Astrocyte of the cerebellum (primary cell): ENCODE results near the gene ITGB8.

Source experiments
- DNase-seq: peaks from one replicate; pipeline ENCODE4 v3.0.0-alpha.2; 2011; ENCODE audit warnings: low read depth
- H3K4me3 ChIP-seq: 2 replicates; pipeline ENCODE4 v1.5.1; 2011; ENCODE audit warnings: mild to moderate bottlenecking, low read depth, low read length, moderate library complexity
- CTCF ChIP-seq: IDR thresholded peaks from 2 replicates; pipeline ENCODE4 v1.5.1; 2012; ENCODE audit warnings: low read length, low read depth, moderate library complexity, mild to moderate bottlenecking; ENCODE audit errors: missing control alignments
- in situ Hi-C: cut with HindIII; loops from 2 replicates; pipeline ENCODE4 v1.10.0; 2017; ENCODE audit warnings: low sequenced_read_pairs

Gene ITGB8

DNA sequence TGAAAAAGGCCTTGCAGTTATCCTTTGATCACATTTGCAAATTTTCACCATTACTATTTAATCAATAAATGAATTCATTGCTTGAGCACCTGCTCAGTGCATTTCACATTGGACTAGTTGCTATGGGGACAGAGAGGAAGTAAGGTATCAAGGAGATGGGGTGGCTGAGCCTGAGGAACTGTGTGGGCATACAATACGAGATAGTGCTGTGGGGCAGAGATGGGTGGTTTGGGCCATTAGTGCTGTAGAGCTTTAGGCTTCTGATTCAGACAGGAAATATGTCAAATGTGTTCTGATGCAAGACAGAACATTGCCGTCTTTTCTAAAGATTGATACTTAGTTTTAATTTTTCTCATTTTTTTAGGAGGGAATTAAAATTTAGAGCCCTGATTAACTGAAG is 13.2 kb downstream of the ITGB8 start:
- in situ Hi-C loops, result no loop called here
- no peak for TF ChIP-seq CTCF
- no peak for DNase-seq
- H3K4me3 ChIP-seq, result no peak overlapping the region

- TF ChIP-seq CTCF, result no peak
- H3K4me3 ChIP-seq, result no peak overlapping the region
- in situ Hi-C loops, result no loop called here
- no peak for DNase-seq
Observed at GRCh38 chr7:20344396-20344795, 13.7 kb downstream of the ITGB8 start.

DNA sequence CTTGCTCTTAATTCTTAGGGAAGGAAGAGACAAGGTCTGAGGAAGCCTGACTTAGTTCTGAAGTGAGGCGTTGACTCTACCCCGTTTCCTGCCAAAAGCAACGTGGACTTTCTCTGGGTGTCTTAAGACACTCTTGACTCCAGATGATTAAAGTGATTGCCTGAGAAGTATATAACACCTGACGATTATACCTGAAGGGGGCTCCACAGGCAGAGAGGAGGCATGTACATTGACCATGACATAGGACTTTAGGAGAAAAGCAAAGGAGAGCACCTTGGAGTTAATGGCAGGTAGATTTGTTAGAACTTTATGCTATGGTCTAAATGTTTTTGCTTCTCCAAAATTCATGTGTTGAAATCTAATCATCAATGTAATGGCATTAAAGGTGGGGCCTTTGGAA is 15.9 kb downstream of the ITGB8 start:
- in situ Hi-C loops, result no loop called here
- no peak overlapping the region for H3K4me3 ChIP-seq
- no peak for TF ChIP-seq CTCF
- no peak for DNase-seq

DNA sequence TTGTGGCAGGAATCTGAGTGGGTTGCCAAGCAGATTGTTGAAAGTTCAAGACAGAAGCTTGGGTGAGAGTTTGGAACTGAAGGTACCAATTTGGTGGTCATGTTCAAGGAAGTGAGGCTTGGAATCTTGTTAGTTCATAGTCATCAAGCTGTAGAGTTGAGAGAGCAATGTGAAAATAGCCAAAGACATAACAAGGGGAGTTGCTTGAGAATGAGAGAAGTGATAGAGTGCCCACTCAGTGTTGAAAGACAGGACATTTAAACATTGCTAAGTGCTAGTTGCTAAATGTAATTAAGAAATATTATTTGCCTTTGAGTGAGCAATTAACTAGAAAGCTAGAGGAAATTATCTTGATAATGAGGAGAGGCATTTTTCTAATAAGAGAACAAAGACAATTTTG is 17.0 kb downstream of the ITGB8 start:
- TF ChIP-seq CTCF, result no peak
- DNase-seq, result no peak
- in situ Hi-C loops, result no loop called here
- no peak overlapping the region for H3K4me3 ChIP-seq

DNA sequence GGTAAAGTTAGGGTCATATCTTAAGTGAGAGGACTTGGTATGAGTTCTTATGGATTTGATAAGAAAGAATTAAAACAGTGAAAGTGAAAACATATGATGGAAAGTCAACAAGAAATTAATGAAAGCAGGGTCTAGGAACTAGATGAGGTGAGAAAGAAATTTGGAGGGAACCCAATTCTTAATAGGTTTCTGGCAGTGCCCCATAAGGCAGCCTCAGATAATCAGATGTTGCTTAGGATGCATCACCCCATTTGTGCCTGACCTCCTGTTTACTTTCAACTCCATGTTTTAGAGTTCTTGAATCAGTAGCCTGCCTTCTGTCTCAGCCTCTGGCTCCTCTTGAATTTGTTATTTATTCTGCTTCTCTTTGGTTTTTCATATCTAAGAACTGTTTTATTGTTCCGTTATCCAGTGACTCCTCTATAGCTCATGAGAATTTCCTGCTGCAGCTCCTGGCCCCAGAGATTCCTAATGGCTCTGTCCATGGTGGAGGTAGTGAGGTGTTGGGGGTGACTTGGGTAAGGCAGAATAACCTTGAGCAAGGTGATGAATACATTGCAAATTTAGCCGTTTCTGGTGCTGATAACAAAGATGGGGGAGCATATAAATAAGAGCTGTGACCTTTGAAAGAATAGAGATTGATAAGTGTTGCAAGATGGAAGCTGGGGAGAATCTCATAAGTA is 17.6 kb downstream of the ITGB8 start:
- H3K4me3 ChIP-seq, result no peak overlapping the region
- in situ Hi-C loops, result no loop called here
- no peak for TF ChIP-seq CTCF
- DNase-seq, result no peak

DNA sequence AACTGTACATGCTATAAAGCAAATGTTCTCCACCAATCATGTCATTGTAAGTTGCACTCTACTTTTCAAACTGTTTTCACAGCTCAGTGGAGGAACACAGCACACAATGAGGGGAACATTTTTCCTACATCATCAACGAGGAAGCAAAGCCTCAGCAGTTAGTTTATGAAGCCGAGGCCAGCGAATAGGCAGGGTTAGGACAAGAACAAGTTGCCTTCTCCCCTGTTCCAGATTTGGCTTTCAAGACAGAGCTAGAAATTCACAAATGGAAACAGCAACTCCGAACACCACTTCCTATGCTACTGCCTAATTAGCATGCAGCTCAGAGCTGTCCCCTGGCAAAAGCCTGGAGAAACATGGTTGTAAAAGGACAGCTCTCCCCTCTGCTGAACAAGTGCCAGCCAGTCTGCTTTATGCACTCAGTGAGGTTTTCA is 19.8 kb downstream of the ITGB8 start:
- in situ Hi-C loops, result no loop called here
- no peak overlapping the region for H3K4me3 ChIP-seq
- TF ChIP-seq CTCF, result no peak
- peak; percentile 31 for DNase-seq
